ENCODE measurements around the gene MZB1.
A peak's percentile ranks its signal among the peaks of the same experiment; 100 is the strongest.
"Not testable (repeated sequence)": the region's sequence is repeated elsewhere in the genome, so short reads cannot be mapped to it uniquely, and the experiment has no call there.

The MZB1 gene

DNA sequence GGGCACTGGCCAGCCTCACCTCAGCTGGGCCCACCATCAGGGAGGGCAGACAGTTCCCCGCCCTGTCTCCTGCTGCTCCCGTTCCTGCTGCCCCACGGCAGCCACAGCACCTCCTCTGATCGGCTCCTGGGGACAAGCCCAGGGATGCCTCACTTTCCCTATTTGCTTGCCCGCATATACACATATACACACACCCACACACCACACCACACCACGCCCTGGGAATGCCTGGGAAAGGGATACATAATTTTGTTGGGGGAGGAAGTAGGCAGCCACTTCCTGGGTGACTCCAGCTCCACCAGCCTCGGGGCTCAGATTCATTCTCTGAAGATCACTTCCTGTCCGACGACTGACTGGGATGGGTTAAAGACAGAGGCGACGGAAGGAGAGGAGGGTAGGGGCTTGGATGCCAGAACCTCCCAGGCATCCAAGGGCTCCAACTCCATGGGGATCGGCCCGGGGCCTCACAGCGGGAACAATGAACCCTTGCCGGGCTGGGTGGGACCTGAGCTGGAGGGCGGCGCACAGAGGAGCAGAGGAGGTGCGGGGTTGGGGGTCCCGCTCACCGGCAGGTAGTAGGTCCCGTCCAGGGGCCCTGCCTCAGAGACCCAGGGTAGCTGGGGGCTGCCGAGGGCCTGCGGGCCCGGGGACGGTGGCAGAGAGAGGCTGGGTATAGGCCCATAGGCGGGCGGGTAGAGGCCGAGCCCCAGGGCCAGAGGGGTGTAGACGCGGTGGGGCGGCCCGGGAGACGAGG is 2.0 kb upstream of the MZB1 start:
- DNase-seq: no peak

DNA sequence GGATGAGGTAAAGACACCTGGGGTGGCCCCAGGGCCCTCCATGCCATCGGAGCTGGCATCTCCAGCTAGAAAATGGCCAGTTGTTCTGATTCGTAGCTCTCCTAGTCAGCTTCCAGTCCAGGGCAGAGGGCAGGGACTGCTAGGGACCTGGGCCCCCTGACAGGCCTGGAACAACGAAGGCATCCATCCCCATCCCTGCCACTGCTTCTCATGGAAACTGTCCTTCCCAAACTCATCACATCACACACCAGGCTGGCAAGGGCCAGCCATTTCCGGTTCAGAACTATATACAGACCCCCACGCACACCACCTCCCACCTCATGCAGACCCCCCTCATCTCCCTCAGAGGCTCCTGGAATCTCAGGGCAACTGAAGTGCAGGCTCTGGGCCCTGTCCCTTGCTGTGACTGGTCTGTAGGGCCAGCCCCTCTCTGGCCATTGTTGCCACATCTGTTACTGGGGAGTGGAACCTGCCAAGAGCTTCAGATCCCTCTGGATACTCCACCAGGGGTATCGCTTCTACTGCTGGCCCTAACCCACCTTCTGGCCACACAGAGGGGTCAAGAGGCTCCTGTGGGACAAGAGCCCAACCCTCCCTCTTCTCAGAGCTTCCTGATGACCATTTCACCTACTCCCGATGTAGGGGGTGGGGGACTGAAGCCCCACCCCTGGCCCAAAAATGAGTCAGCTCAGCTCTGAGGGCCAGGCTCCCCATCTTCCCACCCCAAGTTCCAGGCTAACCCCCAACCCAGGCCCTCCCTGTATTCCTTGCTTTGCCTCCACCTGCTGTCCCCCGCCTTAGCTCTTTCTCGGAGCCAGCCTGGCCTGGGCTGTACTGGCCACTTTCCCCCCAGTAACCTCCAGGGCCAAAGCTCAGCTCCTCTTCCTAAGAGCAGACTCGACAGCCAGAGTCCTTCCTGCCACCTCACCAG is 1.2 kb upstream of the MZB1 start:
- no peak for DNase-seq

DNA sequence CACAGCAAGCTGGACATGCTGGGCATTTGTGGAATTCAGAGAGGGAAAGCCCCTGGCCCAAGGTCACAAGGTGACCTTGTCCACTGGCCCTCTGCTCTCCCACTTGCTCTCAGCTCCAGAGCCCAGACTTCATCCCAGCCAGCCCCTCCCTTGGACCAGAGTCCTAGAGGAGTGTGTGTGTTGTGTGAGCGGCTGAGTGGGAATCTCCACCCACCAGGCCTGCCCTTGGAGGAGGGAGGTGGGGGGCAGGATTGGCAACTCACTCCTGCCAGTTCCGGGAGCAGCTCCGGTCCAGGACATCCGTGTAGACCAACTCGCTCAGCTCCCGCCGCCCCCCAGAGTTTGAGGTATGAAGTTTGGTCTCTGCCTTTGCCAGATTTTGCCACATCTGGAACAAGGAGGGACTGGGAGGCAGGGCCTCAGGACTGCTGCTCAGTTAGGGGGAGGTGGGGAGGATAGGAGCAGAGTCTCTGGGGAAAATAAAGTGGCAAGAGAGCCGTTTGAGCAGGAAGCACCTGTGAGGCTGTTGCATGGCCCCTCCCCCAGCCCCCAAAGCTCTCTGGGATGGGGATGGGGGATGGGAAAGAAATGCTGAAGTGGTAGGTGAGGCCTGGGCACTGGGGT is 1.4 kb downstream of the MZB1 start:
- peak; percentile 77 for DNase-seq

DNA sequence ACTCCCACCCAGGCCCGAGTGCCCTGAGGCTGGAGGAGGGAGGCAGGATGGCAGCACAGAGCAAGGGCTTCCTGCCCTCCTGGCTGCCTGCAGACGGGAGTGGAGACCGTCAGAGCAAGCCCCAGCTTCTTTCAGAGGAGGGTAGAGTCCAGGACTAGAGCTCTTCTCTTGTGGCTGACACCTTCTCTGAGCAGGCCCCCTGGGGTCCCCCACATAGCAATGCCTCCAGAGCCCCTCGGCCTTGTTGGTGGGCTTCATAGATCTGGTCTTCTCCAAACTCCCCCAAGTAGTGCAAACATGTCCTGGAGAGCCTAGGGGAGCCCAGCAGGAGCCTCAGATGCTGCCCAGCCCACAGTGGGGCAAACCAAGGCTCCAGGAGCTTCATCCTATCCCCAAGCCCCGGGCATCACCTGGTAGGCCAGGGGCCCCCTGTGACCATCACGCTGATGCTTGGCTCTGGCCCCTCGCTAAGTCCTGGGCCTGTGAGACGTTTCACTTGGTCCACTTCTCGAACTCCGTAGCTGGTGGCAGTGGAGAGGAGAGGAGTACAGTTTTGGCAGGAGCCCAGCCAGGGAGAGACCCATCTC is 2.0 kb downstream of the MZB1 start:
- DNase-seq: no peak

DNA sequence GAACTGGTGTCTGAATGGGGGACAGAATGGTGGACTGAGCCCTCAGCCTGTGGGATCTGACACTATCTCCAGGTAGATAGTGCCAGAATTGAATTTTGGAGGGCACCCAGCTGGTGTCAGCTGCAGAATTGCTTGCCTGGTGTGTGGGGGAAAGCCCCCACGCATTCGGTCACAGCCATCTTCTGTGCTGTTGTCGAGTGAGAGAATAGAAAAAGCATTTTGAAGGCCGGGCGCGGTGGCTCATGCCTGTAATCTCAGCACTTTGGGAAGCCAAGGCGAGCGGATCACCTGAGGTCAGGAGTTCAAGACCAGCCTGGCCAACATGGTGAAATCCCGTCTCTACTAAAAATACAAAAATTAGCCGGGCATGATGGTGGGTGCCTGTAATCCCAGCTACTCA is 2.8 kb downstream of the MZB1 start:
- DNase-seq: not testable (repeated sequence)

DNA sequence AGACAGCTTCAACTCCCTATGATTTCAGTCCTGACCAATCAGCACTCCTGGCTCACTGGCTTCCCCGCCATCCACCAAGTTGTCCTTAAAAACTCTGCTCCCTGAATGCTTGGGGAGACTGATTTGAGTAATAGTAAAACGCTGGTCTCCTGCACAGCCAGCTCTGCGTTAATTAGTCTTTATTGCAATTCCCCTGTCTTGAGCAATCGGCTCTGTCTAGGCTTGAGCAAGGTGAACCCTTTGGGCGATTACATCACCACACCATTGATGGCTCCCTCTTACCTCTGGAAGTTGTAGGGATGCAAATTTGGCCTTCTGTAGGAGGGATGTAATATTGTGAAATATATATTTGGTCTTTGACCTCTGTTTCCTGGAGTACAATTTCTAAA is 3.7 kb downstream of the MZB1 start:
- DNase-seq: no peak

DNA sequence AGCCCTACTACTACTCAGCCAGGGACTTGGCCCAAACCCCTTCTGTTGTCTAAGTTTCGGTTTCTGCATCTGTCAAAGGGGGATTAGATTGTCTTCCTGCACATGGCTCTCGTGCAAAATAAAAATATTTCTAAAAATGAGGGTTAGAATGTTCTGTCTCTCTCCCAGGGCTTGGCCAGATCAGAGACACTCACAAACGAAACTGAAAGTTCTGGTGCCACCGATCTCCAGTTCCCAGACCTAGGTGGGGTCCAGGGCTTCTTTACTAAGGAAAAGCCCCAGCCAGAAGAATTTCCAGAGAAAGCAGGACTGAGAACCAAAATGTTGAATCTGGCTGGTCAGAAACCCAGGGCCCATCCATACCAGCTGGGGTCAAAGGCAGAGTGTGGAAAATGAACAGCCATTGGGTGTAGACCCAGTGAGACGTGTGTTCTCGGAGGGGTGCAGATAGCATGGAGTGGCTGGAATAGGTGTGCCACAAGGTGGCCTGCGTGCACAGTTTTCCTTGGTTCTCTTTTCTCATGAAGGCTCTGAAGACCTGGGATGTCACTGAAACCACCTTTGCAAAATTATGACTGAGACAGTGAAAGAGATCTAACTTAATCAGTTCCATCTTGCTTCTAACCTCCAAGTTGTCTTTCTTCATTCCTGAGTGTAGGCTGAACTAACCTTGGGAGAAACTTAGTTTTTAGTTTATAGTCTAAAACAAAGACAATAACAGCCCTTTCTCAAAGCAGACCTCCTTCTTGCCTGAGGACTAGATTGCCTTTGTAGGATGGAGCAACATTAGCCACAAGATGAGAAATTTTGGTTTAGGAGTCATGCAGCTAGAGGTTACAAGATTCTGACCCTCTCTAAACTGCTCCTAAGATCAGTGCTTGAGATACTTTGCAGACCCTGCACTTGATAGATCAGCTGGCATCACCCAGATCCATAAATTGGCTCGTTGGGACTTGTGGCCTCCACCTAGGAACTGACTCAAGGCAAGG is 4.4 kb downstream of the MZB1 start:
- DNase-seq: no peak

DNA sequence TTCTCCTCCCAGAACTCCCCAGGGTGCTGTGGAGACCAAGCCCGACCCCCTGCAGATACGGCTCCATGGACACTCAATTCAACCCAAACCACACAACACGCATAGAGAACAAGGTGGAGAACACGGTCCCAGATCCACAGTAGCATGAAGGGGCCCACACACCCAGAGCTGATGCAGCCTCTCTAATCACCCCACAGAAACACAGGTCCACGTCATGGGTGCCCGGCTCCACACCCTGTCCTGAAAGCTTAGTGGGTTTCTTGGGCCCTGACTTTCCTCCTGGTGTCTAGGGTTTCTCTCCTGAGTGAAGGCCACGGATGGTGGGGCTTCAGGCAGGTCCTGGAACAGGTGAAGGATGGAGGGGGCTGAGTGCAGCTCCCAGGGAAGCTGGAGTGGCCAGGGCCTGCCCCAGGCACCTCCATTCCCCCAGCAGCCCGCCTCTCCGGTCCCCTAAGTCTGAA is 5.1 kb downstream of the MZB1 start:
- no peak for DNase-seq

DNA sequence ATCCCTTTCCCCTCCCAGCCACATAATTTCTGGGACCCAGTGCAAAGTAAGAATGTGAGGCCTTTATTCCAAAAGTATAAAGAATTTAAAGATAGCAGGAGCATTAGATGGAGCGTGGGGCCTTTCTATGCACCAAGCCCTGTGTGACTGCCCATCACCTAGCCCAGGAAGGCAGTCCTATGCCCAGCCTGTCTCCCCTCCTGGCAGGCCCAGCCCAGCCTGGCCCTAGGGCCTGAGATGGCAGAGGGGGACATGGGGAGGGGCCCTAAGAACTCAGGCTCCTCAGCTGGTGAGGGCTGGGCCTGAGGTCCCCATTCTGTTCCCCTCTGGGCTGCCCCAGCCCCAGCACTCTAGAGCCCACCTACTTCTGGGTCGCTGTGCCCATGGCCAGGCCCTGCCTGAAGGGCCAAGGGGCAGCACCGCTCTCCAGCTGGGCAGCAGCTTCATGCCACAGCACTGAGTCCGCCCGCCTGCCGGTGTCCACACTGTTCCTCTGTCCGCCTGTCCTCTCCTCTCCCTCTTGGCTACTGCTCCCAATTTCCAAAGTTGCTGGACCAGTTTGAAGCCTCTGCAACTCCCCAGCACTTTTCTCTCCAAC is 5.6 kb downstream of the MZB1 start:
- DNase-seq: no peak

DNA sequence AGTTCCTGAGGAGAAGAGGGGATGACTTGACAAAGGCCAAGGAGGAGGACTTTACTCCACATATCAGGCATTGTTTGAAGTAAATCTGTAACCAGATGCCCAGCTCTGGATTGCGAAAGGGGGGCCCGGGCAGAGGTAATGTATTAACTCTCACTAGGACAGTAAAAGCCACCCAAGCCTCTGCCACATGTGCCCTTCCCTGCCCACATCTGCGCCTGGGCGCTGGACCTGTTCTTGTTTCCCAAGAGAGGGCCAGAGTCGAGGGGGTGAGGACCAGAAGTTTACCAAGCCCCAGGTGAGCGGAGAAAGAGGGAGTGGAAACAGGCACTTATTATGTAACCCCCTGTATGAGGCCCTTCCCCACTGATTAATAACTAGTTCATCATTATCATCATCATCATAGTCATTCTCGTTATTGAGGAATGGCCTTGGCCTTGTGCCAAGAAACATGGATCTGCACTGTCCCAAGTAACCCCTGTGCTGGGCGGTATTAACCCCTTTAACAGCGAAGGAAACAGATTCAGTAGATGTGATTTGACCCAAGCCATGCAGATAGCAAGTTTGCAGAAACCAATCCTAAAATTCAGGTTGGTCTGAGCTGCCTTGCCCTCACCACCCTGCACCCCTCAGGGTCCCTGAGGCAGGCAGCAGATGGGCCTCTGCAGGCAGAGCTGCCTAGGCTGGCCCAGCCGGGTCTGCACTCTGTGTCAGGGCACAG is 6.3 kb downstream of the MZB1 start, which contains the start of gene SLC23A1:
TSS of gene SLC23A1 (minus strand) at position 23 of the 718 bp plus-strand sequence. CDS start 44 bp downstream, outside the sequence.
- DNase-seq: no peak

DNA sequence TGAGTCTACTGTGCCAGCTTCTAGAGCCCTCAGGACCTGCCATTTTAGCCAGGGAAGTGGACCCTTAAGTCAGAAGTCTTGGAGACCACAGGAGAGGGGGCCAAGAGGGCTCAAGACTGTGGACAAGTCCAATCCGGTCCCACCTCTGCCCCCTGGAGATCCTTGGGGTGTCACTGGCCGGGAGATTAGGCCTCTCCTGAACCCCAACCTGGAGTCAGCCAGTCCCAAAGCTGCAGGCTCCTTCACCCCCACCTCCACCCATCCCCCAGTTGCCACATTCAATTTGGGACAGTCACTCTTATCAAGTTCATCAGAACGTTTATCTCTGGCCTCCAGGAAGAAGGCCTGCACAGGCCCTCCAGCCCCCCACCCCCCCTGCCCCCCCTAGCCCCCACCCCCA is 6.9 kb downstream of the MZB1 start:
- no peak for DNase-seq

DNA sequence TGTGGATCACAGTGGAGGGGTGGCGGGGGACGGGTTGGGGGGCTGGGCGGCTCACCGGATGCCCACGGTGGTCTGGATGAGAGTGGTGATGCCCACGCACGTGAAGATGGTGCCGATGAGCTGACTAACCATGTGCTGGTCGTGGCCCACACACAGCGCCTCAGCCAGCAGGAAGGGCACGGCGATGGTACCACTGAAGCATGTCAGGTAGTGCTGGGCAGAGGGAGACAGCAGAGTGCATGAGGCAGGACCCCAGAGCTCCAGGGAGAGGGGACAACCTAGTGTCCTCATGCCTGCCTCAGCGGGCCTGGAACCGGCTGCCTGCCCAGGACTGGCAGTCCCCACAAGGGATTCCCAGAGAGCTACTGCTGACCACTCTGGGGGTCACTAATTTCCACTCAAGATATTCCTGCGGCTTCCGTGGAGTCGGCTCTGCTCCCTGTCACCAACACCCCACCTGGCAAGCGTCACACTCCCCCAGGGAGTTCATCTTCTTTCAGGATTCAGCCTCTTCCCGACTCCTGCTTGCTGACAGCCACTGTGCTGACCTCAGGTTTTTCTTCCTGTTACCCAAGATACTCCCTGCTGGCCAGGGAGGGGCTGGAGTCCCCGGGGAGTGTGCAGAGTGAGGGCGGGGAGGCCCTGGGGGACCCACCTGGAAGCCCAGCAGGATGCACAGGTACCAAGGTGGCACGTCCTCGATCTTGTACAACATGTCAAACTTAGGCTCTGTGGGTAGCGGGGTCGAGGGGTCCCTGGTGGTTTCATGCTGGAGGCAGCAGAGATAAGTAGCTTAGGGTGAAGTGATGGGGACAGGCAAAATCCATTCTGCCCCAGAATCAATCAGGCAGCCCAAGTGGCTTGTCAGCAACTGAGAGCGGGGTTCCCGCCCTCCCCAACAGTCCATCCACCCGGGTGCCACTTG is 7.6 kb downstream of the MZB1 start:
- DNase-seq: peak; percentile 4

DNA sequence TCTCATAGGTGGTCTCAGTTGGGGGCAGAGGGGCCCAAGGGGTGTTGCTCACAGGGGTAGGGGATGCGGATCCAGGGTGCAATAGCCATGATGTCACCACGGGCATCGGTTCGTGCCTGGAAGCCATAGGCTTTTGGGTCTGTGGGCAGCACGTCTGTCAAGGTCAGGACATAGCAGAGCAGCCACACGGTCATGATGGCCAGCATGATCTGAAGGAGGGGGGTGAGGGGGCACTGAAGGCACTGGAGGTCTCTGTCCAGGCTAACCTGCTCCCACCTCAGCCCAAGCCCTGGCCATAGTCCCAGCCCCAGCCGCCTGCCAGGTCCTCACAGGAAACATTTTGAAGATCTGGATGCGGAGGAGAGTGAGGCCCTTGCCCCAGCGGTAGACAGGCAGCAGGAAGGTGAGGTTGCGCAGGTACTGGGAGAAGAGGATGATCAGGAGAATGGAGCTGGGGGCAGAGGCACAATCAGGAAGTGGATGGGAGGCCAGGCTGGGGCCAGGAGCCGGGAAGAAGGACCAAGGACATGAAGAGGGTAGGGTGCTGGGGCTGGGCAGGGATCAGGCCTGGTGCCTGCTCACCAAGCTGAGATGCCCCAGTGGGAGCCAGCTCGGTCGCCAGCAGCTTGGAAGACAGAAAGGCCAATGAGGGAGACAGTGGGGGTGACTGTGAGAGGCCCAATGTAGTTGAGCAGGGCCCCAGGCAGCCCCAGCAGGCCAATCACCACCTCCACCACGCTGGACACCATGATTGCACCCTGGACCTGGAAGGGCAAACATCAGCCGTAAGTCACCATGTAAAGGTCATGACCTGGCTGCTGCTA is 9.9 kb downstream of the MZB1 start:
- no peak for DNase-seq

DNA sequence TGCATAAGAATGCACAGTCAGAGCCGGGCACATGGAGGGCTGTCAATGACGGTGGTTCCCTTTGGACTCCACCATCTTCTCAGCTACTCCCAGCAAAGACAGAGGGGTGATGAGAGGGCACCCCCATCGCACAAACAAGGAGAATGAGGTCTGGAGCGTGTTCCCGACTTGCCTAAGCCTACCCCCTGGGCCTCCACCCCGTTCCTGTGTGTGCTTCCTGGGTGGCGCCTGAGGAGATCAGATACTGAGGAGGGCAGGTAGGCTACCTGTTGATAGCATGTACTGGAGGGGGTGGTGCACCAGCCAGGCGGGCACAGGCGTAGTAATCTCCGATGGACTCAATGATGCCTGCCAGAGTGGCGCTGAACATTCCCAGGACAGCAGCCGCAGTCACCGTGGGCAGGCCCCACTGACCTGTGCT is 10.8 kb downstream of the MZB1 start:
- no peak for DNase-seq

DNA sequence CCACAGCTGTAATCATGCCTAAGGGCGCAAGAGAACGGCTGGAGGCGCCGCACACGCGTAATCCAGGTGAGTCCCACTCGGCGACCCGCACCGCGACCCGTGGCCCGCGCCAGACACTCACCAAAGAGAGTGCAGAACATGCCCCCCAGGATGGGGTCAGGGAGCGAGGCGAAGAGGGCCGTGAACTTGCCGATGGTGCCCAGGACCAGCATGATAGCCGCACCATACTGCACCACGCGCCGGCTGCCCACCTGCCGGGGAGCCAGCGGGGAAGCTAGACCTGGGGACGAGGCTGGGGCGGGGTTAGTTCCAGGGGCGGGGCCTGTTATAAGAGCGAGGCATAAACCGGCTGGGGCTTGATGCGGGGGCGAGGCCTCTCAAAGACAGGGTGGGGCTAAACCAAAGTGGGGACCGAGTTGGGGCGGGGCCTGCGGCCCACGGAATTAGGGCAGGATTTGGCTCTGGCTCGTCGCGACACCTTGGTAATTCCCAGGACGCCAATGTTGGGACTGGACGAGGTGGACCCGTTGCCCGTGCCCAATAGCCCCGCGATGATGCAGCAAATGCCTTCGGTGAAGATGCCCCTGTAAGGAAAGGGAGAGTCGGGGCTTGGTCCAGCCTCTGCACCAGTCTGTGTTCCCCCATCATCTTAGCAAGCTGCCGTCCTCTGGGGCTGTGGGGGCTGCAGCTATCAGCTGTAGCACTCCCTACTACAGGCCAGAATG is 11.4 kb downstream of the MZB1 start:
- DNase-seq: no peak

DNA sequence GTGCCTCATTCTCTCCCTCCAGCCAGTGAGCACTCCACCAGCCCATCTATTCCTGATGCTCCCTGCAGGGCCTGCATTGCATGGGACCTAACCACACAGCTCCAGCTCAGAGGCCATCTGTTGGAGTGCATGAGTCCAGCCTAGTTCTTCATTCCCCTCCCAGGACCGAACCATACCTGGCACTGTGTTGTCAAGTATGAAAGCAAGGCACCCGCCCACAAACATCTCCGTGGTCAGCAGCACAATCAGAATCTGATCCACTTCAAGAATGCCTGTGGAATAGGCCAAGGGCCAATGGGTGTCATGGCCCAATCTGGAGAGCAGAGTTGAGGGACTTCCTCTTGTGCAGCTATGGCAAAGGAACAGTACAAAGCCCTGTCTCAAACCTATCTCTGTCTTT is 12.5 kb downstream of the MZB1 start:
- no peak for DNase-seq

DNA sequence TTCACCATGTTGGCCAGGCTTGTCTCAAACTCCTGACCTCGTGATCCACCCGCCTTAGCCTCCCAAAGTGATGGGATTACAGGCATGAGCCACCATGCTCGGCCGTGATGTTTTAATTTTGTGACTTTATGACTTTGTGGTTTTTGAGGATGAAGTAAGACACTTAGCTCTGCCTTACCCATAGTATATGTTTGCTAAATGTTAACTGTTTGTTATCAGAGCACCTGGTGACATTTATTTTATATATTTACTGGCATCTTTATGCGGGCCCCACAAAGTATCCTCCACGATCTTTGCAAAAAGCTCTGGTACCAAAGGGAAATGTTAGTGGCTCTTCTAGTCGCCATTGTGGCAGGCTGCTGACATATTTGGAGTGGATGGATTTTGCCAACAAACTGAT is 13.3 kb downstream of the MZB1 start:
- no peak for DNase-seq

DNA sequence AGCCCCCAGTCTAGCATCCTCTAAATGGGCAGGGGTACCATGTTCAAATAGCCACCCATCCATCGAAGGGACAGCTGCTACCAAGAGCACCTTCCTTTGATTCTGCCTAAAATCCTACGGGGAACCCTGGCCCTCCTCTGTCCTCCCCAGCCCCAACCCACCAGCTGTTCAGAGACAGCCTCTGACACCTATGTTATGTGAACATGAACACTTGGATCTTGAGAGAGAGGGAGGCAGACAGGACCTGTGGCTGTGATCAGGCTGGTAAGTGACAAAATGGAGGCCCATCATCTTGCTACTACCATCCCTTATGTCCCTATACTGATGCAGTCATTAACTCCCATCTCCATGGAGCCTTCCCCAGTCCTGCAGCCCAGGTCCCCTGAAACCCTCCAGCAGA is 14.8 kb downstream of the MZB1 start:
- no peak for DNase-seq
